GM19099 (cell line): ENCODE data around the gene C1QL1.

Experiments
- POLR2A ChIP-seq: IDR thresholded peaks from 3 replicates; pipeline ENCODE4 v1.6.1; 2011; ENCODE audit warnings: low read depth; ENCODE audit not compliant: insufficient read length; ENCODE audit errors: extremely low read depth

Gene C1QL1

DNA sequence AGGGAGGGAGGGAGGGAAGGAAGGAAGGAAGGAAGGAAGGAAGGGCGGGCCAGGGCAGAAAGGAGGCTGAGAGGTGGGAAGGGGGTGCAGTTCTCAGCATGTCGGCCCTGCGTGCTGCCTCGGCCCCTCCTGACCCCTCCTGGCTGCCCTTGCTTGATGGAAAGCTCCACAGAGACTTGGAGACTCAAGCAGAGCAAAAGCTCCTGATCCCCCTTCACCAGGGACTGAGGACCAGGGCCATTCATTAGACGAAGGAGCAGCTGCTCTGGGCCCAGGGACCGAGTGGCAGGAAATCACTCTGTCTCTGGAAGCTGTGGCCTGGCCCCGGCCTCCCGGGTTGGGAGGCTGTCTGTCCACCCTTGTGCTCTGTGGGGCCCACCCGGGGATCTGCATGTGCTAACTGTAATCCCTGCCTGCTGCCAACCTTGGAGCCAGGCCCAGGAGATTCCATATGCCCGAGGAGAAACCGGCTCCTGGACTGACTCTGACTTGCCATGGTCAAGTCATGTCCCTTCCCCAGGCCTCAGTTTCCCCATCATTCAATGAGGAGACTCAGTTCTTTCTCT, 27.4 kb upstream of the C1QL1 start:
- no peak for TF ChIP-seq POLR2A

DNA sequence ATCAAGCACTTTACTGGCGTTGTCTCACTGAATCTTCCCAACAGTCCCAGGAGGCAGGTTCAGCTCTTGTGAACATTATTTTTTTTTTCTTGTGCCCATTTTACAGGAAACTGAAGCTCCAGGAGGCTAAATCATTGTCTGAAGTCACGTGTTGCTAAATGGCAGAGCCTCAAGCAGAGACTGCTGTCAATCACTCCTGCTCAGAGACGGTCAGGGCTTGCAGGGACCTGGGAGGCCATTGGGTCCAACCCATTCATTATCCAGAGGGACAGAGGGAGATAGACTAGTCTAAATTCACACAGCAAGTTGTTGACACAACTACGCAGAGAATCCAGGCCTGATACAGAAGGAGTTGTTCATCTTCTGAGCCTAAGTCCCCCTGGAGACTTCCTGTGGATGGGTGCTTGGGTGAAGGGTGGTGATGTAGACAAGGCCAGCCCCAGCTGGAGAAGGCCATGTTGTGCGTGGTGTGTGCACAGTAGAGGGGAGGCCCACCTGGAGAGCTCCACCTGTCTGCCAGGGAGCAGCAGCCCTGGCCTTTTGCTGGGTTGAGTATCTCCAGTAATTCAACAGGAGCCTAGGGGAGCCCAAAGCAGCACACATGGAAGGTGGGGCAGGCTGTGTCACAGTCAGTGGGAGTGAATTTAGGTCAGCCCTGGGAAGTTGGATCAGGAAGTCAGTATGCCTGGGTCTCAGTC, 24.3 kb upstream of the C1QL1 start:
- TF ChIP-seq POLR2A = no peak

DNA sequence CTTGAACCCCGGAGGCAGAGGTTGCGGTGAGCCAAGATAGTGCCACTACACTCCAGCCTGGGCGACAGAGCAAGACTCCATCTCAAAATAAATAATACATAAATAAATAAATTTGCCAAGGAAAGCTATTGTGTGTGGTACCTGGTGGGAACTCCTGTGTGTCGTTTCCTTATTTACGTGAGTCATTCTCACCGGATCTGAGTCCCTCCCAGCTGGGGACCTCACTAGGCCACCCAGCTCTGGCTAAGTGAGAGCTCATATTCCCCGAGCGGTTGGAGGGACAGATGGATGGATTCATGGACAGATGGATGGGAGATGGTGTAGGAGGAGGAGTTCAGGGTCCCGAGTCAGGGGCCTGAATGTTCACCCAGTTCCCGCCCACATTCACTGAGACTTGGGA, 22.9 kb upstream of the C1QL1 start:
- no peak for TF ChIP-seq POLR2A

- no peak for TF ChIP-seq POLR2A
Measured at GRCh38 chr17:44989552-44990138, 21.5 kb upstream of the C1QL1 start.

GRCh38 chr17:44988044-44988942, 20.2 kb upstream of the C1QL1 start:
- no peak for TF ChIP-seq POLR2A

- TF ChIP-seq POLR2A = no peak
Measured at GRCh38 chr17:44983563-44983962, 15.5 kb upstream of the C1QL1 start.

DNA sequence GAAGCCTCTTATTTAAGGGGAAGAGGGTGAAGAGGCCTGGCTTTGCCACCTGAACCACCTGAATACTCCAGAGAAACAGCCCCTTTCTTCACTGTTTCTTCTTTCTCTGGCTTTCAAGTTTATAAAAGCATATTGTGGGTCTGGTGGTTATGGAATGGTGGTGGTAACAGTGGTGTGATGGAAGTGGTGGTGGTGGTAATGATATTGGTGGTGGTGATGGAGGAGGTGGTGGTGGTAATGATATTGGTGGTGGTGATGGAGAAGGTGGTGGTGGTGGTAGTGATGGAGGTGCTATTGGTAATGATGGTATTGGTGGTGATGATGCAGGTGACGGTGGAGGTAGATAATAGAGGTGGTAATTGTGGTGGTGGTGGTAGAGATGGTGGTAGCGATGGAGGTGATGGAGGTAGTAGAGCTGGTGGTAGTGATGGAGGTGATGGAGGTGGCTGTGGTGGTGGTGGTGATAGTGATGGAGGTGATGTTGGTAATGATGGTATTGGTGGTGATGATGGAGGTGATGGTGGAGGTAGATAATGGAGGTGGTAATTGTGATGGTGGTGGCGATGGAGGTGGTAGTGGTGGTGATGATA, 14.1 kb upstream of the C1QL1 start:
- no peak for TF ChIP-seq POLR2A

GRCh38 chr17:44981221-44981968, 13.3 kb upstream of the C1QL1 start:
- TF ChIP-seq POLR2A = no peak

- TF ChIP-seq POLR2A = no peak
Measured at GRCh38 chr17:44979426-44979995, 11.4 kb upstream of the C1QL1 start.

DNA sequence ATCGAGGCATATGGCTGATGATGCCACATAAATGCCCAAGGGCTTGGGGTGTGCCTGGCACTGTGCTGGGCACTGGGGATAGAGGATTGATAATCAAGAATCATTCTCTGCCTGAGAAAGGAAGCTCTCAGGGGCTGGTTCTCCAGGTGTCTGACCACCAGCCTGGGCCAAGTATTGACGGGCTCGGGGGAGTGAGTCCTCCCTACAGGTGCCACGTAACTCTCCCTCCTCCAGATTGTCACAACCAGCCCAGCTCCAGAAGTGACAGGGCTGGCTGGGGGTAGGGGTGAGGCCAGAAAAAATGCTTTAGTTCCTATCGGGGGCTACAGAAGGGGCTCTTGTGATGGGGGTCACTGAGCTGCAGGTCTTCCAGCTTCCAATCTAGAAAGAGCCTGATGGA, 10.7 kb upstream of the C1QL1 start:
- TF ChIP-seq POLR2A = no peak

DNA sequence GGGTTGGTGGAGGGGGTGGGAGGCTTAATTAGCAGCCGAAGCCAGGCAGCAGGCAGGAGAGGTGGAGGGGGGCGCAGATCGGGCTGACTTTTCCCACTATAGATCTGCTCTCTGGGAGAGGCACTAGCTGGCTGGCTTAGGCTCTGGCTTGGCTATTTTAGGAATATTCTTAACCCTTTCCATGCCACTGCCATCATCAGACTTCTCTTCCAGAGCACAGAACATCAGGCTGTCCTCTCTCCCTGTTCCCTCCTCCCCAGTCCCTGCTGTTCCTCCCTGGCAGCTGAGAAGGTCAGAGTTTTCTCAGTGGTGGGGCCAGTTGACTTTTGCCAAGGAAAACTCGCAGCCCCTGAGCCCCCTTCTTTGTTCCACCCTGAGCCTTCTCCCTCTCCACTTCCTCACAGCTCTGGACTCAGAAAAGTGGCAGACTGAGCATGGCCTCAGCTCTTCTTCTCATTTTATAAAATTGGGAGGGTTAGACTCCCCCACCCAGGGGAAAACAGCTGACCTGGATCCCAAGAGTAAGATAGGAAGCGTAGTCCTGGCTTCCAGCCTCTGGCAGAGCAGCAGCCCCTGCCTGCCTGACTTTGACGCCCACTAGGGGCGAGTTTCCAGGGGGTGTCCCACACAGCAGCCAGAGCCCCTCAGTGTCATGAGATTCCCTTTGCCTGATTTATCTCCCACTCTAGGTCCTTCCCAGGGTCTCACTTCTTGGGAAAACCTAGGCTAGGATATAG, 9.9 kb upstream of the C1QL1 start:
- no peak for TF ChIP-seq POLR2A

DNA sequence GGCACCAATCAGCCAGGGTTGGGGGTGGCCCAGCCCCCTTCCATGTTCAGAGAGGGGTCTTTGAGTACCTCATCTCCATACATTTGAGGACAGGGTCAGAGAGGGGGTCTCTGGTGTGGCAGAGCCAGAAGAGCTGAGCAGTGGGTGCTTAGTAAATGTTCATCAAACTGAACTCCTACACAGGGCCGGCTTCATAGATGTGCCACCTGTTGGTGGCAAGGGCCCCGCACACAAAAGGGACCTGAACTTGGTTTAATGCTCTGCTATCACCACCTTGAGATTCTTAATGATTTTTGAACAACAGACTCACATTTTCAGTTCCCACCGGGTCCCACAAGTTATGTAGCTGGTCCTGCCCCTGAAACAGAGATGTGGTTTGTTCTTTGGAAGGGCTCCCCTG, 9.0 kb upstream of the C1QL1 start:
- no peak for TF ChIP-seq POLR2A

DNA sequence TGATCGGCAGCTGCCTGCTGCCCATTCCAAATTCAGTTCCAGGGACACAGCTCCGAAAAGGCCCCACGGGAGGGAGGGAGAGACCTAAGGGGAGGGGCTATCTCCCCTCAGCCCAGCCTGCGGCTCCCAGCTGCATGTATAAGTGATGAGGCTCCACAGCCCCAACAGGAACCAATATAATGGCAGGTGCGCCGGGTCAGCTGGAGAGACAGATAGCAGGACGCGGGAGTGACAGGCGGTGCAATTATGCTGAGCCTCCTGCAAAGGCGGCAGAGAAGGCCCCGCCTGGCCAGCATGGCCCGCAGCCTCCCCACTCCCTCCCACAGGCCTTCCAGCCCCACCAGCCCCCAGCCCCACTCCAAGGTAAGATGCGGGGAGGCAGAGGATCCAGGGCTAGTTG, 8.1 kb upstream of the C1QL1 start:
- TF ChIP-seq POLR2A = no peak

DNA sequence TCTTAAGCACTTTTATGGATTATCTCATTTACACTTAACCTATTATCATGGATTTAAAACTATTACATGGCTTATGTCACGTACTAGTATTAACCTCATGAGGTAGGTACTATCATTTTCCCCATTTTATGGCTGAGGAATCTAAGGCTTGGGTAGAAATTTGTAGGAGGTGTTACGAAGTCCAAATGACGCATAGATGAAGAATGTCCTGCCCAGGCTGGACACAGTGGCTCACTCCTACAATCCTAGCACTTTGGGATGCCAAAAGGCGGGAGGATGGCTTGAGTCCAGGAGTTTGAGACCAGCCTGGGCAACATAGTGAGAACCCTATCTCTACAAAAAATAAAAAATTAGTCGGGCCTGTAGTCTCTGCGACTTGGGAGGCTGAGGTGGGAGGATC, 4.8 kb upstream of the C1QL1 start:
- TF ChIP-seq POLR2A = no peak
